Measurements from ENCODE around the gene B4GALT2. TPM values are rescaled to one million over a fixed set of nuclear protein-coding genes. Genes with fewer than 3 reads are reported as not detected.

Gene B4GALT2
- total RNA-seq, 1 experiment from 2014 or later: 70.9 TPM

GRCh38 chr1:43938892-43939587 lies 40.0 kb upstream of the B4GALT2 start:
- no peak overlapping the region for H3K14ac ChIP-seq (ENCODE audit: insufficient read depth, low read length)
- H3K27me3 Mint-ChIP-seq (ENCODE audit: low read depth): no peaks in the 10 kb centered on the region; the same call in none of the 2 replicates
- no peak overlapping the region for H2BK5ac ChIP-seq (ENCODE audit: insufficient read length, low read length)
- no CpG with 5 or more reads among the region's 3 CpGs for WGBS (ENCODE audit: extremely low coverage, insufficient read length, low lambda C conversion rate)
- no peak overlapping the region for H4K8ac ChIP-seq (replicated peaks; ENCODE audit: insufficient read length, low read depth, low read length)
- no peaks in the 10 kb centered on the region for H3K79me1 ChIP-seq (ENCODE audit: insufficient read depth, low read depth, low read length, poor library complexity, severe bottlenecking)
- no peak overlapping the region for H3T11ph ChIP-seq (ENCODE audit: low read length)
- no peak overlapping the region for H4K91ac ChIP-seq (ENCODE audit: insufficient read length, low read depth, low read length)
- H3K4me3 Mint-ChIP-seq: no peak overlapping the region
- H2BK15ac ChIP-seq (ENCODE audit: low read depth, low read length): no peak overlapping the region
- no peak overlapping the region for H2AK5ac ChIP-seq (ENCODE audit: insufficient read length, low read length)
- no peak overlapping the region for H3K27ac Mint-ChIP-seq
- no peak overlapping the region for H3K4ac ChIP-seq (ENCODE audit: low read depth, low read length)
- no peak overlapping the region for H3K27ac ChIP-seq (ENCODE audit: insufficient read length, low read depth, low read length)
- H3K27me3 ChIP-seq (ENCODE audit: insufficient read depth, low read length): no peaks in the 10 kb centered on the region
- DNase-seq: no peak
- H3K23me2 ChIP-seq (ENCODE audit: insufficient read length, low read depth, low read length, poor library complexity, severe bottlenecking): peaks cover 8% of the 10 kb centered on the region
- TF ChIP-seq, protein P1, sequence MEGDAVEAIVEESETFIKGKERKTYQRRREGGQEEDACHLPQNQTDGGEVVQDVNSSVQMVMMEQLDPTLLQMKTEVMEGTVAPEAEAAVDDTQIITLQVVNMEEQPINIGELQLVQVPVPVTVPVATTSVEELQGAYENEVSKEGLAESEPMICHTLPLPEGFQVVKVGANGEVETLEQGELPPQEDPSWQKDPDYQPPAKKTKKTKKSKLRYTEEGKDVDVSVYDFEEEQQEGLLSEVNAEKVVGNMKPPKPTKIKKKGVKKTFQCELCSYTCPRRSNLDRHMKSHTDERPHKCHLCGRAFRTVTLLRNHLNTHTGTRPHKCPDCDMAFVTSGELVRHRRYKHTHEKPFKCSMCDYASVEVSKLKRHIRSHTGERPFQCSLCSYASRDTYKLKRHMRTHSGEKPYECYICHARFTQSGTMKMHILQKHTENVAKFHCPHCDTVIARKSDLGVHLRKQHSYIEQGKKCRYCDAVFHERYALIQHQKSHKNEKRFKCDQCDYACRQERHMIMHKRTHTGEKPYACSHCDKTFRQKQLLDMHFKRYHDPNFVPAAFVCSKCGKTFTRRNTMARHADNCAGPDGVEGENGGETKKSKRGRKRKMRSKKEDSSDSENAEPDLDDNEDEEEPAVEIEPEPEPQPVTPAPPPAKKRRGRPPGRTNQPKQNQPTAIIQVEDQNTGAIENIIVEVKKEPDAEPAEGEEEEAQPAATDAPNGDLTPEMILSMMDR (conservative IDR thresholded peaks at IDR 0.05): no peak
- H3K4me2 ChIP-seq (ENCODE audit: insufficient read depth, insufficient read length, low read length): no peak overlapping the region
- H3K23ac ChIP-seq (ENCODE audit: insufficient read length, low read depth, low read length): no peak overlapping the region
- H3K4me1 ChIP-seq (ENCODE audit: insufficient read depth, low read length): peaks cover 8% of the 10 kb centered on the region; the same call in 1 of the 2 replicates
- peaks cover 0 to 6% (median 0%) of the 10 kb centered on the region in 3 experiments; a peak in 2 of 7 replicates for H3K36me3 Mint-ChIP-seq (ENCODE audit: insufficient read depth in 1 of 3, low read depth in 3 of 3)
- peaks cover 44 to 48% of the 10 kb centered on the region in 2 experiments for H3K4me1 Mint-ChIP-seq
- H3K18ac ChIP-seq (ENCODE audit: insufficient read length, low read depth, low read length): no peak overlapping the region
- H2AFZ ChIP-seq (ENCODE audit: low read length): no peak overlapping the region
- H4K5ac ChIP-seq (ENCODE audit: insufficient read length, low read depth, low read length): no peak overlapping the region
- H2BK12ac ChIP-seq (ENCODE audit: insufficient read length, low read depth, low read length): no peak overlapping the region
- no peak overlapping the region for H2BK20ac ChIP-seq (ENCODE audit: low read depth, low read length, poor library complexity, severe bottlenecking)
- no peaks in the 10 kb centered on the region for H3K9me3 ChIP-seq (ENCODE audit: control insufficient read depth, low read depth, low read length)
- no peaks in the 10 kb centered on the region for H4K20me1 ChIP-seq (ENCODE audit: control insufficient read depth, insufficient read depth, insufficient read length)
- H3K9ac ChIP-seq (ENCODE audit: extremely low read depth, insufficient read length, low read length): no peak overlapping the region
- H3K56ac ChIP-seq (ENCODE audit: insufficient read length, low read depth, low read length): no peak overlapping the region
- no peaks in the 10 kb centered on the region for H3K9me3 Mint-ChIP-seq
- no peaks in the 10 kb centered on the region for H3K79me2 ChIP-seq (ENCODE audit: insufficient read depth, low read length)
- H2BK120ac ChIP-seq (ENCODE audit: low read depth, low read length, poor library complexity, severe bottlenecking): no peak overlapping the region
